GM12892 (cell line): Measurements from ENCODE around the gene E2F8.

Experiments
- POLR2A ChIP-seq: IDR thresholded peaks from 2 replicates; pipeline ENCODE4 v1.6.1; 2011; ENCODE audit warnings: low read depth, low read length, control low read depth
- POLR2AphosphoS5 ChIP-seq: IDR thresholded peaks from 2 replicates; pipeline ENCODE4 v1.6.1; 2011; ENCODE audit warnings: low read depth, low read length, control low read depth
- TAF1 ChIP-seq: IDR thresholded peaks from 2 replicates; pipeline ENCODE4 v1.6.1; 2011; ENCODE audit warnings: low read depth, mild to moderate bottlenecking, control low read depth, low read length, borderline replicate concordance

DNA sequence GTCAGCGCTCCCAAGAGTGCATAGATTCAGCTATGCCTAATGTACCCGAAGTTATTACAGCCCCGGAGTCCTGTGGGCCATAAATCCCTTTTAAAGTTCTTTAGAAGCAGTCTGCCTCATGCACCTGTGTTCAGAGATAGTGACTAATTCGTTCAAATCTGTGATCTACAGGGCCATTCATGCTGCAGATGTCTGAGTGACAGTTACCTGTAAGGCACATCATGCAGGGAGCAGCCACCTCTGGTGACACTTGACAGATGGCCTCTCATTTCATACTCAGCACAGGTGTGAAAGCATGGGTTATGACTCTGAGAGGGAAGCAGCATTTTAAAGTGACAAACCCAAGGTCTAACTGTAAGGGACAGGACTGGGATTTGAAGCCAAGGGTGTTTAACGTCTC, 2.4 kb upstream of the E2F8 start:
- TF ChIP-seq POLR2AphosphoS5 (no peak), TAF1 (no peak), POLR2A (no peak)
